ENCODE data around the gene AIFM3. TPM values are rescaled to one million over a fixed set of nuclear protein-coding genes. Genes with fewer than 3 reads are reported as not detected.

AIFM3 gene
- total RNA-seq, 1 experiment from 2014 or later, result 2.6 TPM

GRCh38 chr22:20960609-20961008 is 6.4 kb upstream of the AIFM3 start:
- ATAC-seq, result no peak
- no peaks in the 10 kb centered on the region for H3K36me3 Mint-ChIP-seq
- peaks cover 17% of the 10 kb centered on the region for H3K4me1 Mint-ChIP-seq
- TF ChIP-seq MAX (CRISPR knock-in tag; IDR thresholded peaks at IDR 0.05), result no peak
- no peak for TF ChIP-seq TEAD1 (CRISPR knock-in tag; IDR thresholded peaks at IDR 0.05)
- TF ChIP-seq GRHL2 (CRISPR knock-in tag; IDR thresholded peaks at IDR 0.05; ENCODE audit: insufficient replicate concordance, severe bottlenecking), result no peak
- no peak for TF ChIP-seq HMGXB4 (CRISPR knock-in tag; IDR thresholded peaks at IDR 0.05)
- no peak for TF ChIP-seq ZNF263 (CRISPR knock-in tag; IDR thresholded peaks at IDR 0.05; ENCODE audit: low read depth)
- TF ChIP-seq NR3C1 (CRISPR knock-in tag; conservative IDR thresholded peaks at IDR 0.05; ENCODE audit: low read depth), result no peak
- no peak for TF ChIP-seq FOXP1 (CRISPR knock-in tag; IDR thresholded peaks at IDR 0.05; ENCODE audit: borderline replicate concordance)
- TF ChIP-seq ZNF317 (CRISPR knock-in tag; IDR thresholded peaks at IDR 0.05; ENCODE audit: borderline replicate concordance, low read depth), result no peak
- no peak for TF ChIP-seq ZNF232 (CRISPR knock-in tag; IDR thresholded peaks at IDR 0.05)
- TF ChIP-seq ZBTB21 (CRISPR knock-in tag; IDR thresholded peaks at IDR 0.05; ENCODE audit: borderline replicate concordance), result no peak
- no peak for TF ChIP-seq ZNF425 (CRISPR knock-in tag; conservative IDR thresholded peaks at IDR 0.05)
- TF ChIP-seq STAT6 (CRISPR knock-in tag; conservative IDR thresholded peaks at IDR 0.05; ENCODE audit: low read depth), result no peak
- TF ChIP-seq ZNF671 (CRISPR knock-in tag; IDR thresholded peaks at IDR 0.05), result no peak
- TF ChIP-seq ZNF423 (CRISPR knock-in tag; IDR thresholded peaks at IDR 0.05), result no peak
- TF ChIP-seq CREB1 (CRISPR knock-in tag; IDR thresholded peaks at IDR 0.05), result no peak
- TF ChIP-seq EMX1 (CRISPR knock-in tag; IDR thresholded peaks at IDR 0.05), result no peak
- H3K4me3 Mint-ChIP-seq, result no peak overlapping the region
- no peaks in the 10 kb centered on the region for H3K9me3 Mint-ChIP-seq
- H3K27ac Mint-ChIP-seq, result no peak overlapping the region
- CTCF ChIA-PET, result interaction anchor here (0.9 to 1.8 kb wide), 3 partner anchors 40 to 115 kb away, joined by 3 to 10 read pairs (median 4); no protein-coding TSS in a partner anchor
- peaks cover 46% of the 10 kb centered on the region for H3K27me3 Mint-ChIP-seq (ENCODE audit: low read depth)
- no peak for DNase-seq (ENCODE audit: low spot score)
- POLR2A ChIA-PET, result no interaction called here

- H3K27ac Mint-ChIP-seq, result no peak overlapping the region
- H3K27me3 Mint-ChIP-seq (ENCODE audit: low read depth), result peaks cover 59% of the 10 kb centered on the region
- ChIA-PET POLR2A (no interaction called here), CTCF (interaction anchor here (0.5 to 2.0 kb wide), 9 partner anchors 17 to 1770 kb away, joined by 3 to 7 read pairs (median 4); no protein-coding TSS in a partner anchor)
- no peak for ATAC-seq
- no peaks in the 10 kb centered on the region for H3K36me3 Mint-ChIP-seq
- H3K4me3 Mint-ChIP-seq, result no peak overlapping the region
- peaks cover 15% of the 10 kb centered on the region for H3K4me1 Mint-ChIP-seq
- TF ChIP-seq TP53 (CRISPR knock-in tag; IDR thresholded peaks at IDR 0.05) (no peak), ZNF232 (CRISPR knock-in tag; IDR thresholded peaks at IDR 0.05) (no peak), ZNF121 (CRISPR knock-in tag; IDR thresholded peaks at IDR 0.05) (no peak), NR3C1 (CRISPR knock-in tag; conservative IDR thresholded peaks at IDR 0.05; ENCODE audit: low read depth) (no peak), NFE2L1 (CRISPR knock-in tag; IDR thresholded peaks at IDR 0.05) (no peak), ZNF512 (CRISPR knock-in tag; IDR thresholded peaks at IDR 0.05; ENCODE audit: borderline replicate concordance) (no peak), E2F4 (CRISPR knock-in tag; IDR thresholded peaks at IDR 0.05; ENCODE audit: borderline replicate concordance, low read depth) (no peak), NFYB (CRISPR knock-in tag; conservative IDR thresholded peaks at IDR 0.05; ENCODE audit: low read depth) (no peak), ATF6 (CRISPR knock-in tag; IDR thresholded peaks at IDR 0.05) (no peak)
- no peaks in the 10 kb centered on the region for H3K9me3 Mint-ChIP-seq
- no peak for DNase-seq (ENCODE audit: low spot score)
These were observed 4.5 kb upstream of the AIFM3 start for GRCh38 chr22:20962491-20962945.

Data from WTC11 (cell line).